HG02852 (cell line): ENCODE measurements around the gene YIPF7.

Experiments used
- ATAC-seq: cut with Tn5 transposase; IDR thresholded peaks from one replicate; pipeline ENCODE4 v1.9.1; 2021; ENCODE audit warnings: mild to moderate bottlenecking, moderate library complexity; ENCODE audit not compliant: unreplicated experiment

The YIPF7 gene

GRCh38 chr4:44623676-44624075, 27.7 kb downstream of the YIPF7 start:
- ATAC-seq: no peak

- ATAC-seq: no peak
Observed at GRCh38 chr4:44616621-44617020, 34.8 kb downstream of the YIPF7 start.

GRCh38 chr4:44583393-44583792, 68.0 kb downstream of the YIPF7 start:
- ATAC-seq: no peak

- no peak for ATAC-seq
Observed at GRCh38 chr4:44580231-44580630, 71.2 kb downstream of the YIPF7 start.

GRCh38 chr4:44578954-44579353, 72.5 kb downstream of the YIPF7 start:
- no peak for ATAC-seq
